Caco-2 (cell line): ENCODE results near the gene TAMALIN. TPM values are rescaled to one million over a fixed set of nuclear protein-coding genes. Genes with fewer than 3 reads are reported as not detected.

Experiments
- BruUV-seq: library from RNA; stranded (reverse); fragments of 400-500 nt; replicated peaks from 2 replicates; lab custom pipeline; 2021; lab: Mats Ljungman, UMichigan
- CTCF ChIA-PET: fragments of 300-600 bp; sonication (Branson Sonifier 250); formaldehyde crosslinking; loops from one replicate; lab custom pipeline; 2022; ENCODE audit warnings: antibody characterized with exemption; lab: Charles Lee
- POLR2A ChIA-PET: fragments of 300-600 bp; sonication (Branson Sonifier 250); formaldehyde crosslinking; loops from one replicate; lab custom pipeline; 2022; ENCODE audit warnings: antibody characterized with exemption; lab: Charles Lee
- DNase-seq, 2 experiments: peaks; one replicate each; pipeline versions ENCODE4 v3.0.0 to v3.0.0-alpha.2; 2020 to 2022
- H3K27me3 ChIP-seq: replicated peaks from 2 replicates; pipeline ENCODE4 v1.6.0; 2011; ENCODE audit warnings: low read length; ENCODE audit not compliant: control insufficient read depth, insufficient read depth
- H3K36me3 ChIP-seq: 2 replicates; pipeline ENCODE4 v1.5.1; 2011; ENCODE audit warnings: low read length; ENCODE audit not compliant: control insufficient read depth, insufficient read depth
- H3K4me1 ChIP-seq: fragments of 250-450 bp; sonication (Bioruptor Pico); 2 replicates; pipeline ENCODE4 v1.5.1; 2020; ENCODE audit warnings: mild to moderate bottlenecking
- H3K4me3 ChIP-seq: 2 replicates; pipeline ENCODE4 v1.5.1; 2011; ENCODE audit warnings: low read depth, mild to moderate bottlenecking, control low read depth, low read length
- H3K9me3 ChIP-seq: fragments of 250-450 bp; sonication (Bioruptor Pico); 2 replicates; pipeline ENCODE4 v1.5.1; 2020; ENCODE audit warnings: mild to moderate bottlenecking, moderate library complexity
- H3K27ac Mint-ChIP-seq: one replicate; pipeline ENCODE4 v1.8.0; 2022; ENCODE audit warnings: mixed read lengths; ENCODE audit not compliant: unreplicated experiment
- H3K27me3 Mint-ChIP-seq: one replicate; pipeline ENCODE4 v1.8.0; 2022; ENCODE audit warnings: mixed read lengths; ENCODE audit not compliant: insufficient read depth, unreplicated experiment
- H3K36me3 Mint-ChIP-seq: one replicate; pipeline ENCODE4 v1.8.0; 2022; ENCODE audit warnings: mild to moderate bottlenecking, mixed read lengths; ENCODE audit not compliant: insufficient read depth, unreplicated experiment
- H3K4me1 Mint-ChIP-seq: one replicate; pipeline ENCODE4 v1.8.0; 2022; ENCODE audit warnings: low read depth, mixed read lengths; ENCODE audit not compliant: unreplicated experiment
- H3K4me3 Mint-ChIP-seq: one replicate; pipeline ENCODE4 v1.8.0; 2022; ENCODE audit warnings: mild to moderate bottlenecking, moderate library complexity, mixed read lengths; ENCODE audit not compliant: unreplicated experiment
- H3K9me3 Mint-ChIP-seq: one replicate; pipeline ENCODE4 v1.8.0; 2022; ENCODE audit warnings: mixed read lengths; ENCODE audit not compliant: unreplicated experiment
- CTCF ChIP-seq, 2 experiments: fragments of 200-600 bp in 1 of 2; IDR thresholded peaks; 1 replicate in 1 of 2; 2 replicates in 1 of 2; pipeline versions ENCODE4 v1.5.1 to v1.8.0; 2011 to 2022; ENCODE audit warnings: antibody characterized with exemption in 1 of 2, control low read depth in 1 of 2, inconsistent platforms in 1 of 2, low read depth in 1 of 2, low read length in 1 of 2, mild to moderate bottlenecking in 1 of 2, moderate library complexity in 1 of 2; ENCODE audit not compliant: insufficient read depth in 1 of 2, severe bottlenecking in 1 of 2, unreplicated experiment in 1 of 2
- intact Hi-C: fragments of 100-400 bp; cut with micrococcal nuclease; formaldehyde crosslinking; loops from one replicate; pipeline ENCODE4 v1.10.0; 2022; ENCODE audit not compliant: unreplicated experiment
- total RNA-seq: library from RNA; stranded (reverse); gene quantifications from 2 replicates; pipeline ENCODE4 v1.2.3, GENCODE V29; 2022

TAMALIN gene
- total RNA-seq, 1 experiment from 2014 or later: 4.1 TPM

GRCh38 chr12:52026263-52026662 lies 19.5 kb downstream of the TAMALIN start:
- Mint-ChIP-seq H3K4me3 (peak overlapping the region; percentile 76), H3K9me3 (no peaks in the 10 kb centered on the region), H3K27me3 (no peaks in the 10 kb centered on the region), H3K4me1 (peaks cover 13% of the 10 kb centered on the region), H3K27ac (no peak overlapping the region), H3K36me3 (peaks cover 12% of the 10 kb centered on the region)
- no peaks in the 10 kb centered on the region for H3K27me3 ChIP-seq
- POLR2A ChIA-PET: interaction anchor here (0.9 to 1.7 kb wide), 3 partner anchors 25 to 61 kb away, joined by 3 to 26 read pairs (median 8); partner anchors contain the start of genes ATG101 and NR4A1
- H3K4me3 ChIP-seq: no peak overlapping the region
- CTCF ChIA-PET: interaction anchor here (0.9 to 4.4 kb wide), 26 partner anchors 10 to 140 kb away, joined by 3 to 102 read pairs (median 16); partner anchors contain the start of genes ACVR1B, ATG101, NR4A1 and TAMALIN
- no peaks in the 10 kb centered on the region for H3K36me3 ChIP-seq
- DNase-seq: no peak
- H3K9me3 ChIP-seq: no peaks in the 10 kb centered on the region
- TSS peak; percentile 33 for BruUV-seq
- H3K4me1 ChIP-seq: 0 out of 2 replicates have a peak, but pooled peaks cover 9% of the 10 kb centered on the region
- TF ChIP-seq CTCF (IDR thresholded peaks at IDR 0.05; ENCODE audit: insufficient read depth in 1 of 2, low read depth in 1 of 2, low read length in 1 of 2, severe bottlenecking in 1 of 2, unreplicated experiment in 1 of 2): no peak
- intact Hi-C loops: no loop called here

DNA sequence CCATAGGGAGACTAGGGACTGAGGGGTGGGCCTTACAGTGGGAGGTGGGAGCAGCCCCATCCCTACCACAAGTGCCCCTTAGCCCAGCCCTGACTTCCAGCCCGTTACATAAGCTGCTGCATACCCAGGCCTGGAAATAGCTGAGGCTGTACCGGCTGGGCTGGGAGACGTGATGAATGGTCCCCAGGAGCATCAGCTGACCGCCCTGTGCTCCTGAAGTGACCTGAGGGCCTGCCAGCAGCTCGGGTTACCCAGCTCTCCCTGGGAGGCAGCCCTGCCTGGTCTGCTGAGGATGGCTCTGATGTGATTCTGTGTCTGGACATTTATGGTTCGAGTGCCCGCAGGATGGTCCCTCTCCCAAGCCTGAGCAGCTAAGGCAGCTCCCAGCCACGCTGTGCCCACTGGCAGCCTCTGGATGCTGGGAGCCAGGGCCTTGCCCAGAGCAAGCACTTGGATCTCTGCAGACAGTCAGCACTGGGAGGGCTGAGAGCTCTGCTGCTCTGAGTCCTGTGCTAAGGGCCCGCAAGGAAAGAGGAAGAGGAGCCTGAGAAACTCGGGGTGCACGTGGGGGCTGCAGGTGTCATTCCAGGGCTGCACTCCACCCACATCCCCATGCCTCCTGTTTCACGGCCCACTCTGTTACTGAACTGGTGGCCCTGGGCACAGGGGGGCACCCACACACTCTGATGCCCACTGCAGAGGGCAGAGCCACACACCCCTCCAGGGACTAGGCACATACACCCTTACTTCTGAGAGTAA lies 20.5 kb downstream of the TAMALIN start:
- Mint-ChIP-seq H3K27ac (no peak overlapping the region), H3K4me1 (peaks cover 19% of the 10 kb centered on the region), H3K27me3 (no peaks in the 10 kb centered on the region), H3K36me3 (peaks cover 7% of the 10 kb centered on the region), H3K4me3 (no peak overlapping the region), H3K9me3 (no peaks in the 10 kb centered on the region)
- no peak for TF ChIP-seq CTCF (IDR thresholded peaks at IDR 0.05; ENCODE audit: insufficient read depth in 1 of 2, low read depth in 1 of 2, low read length in 1 of 2, severe bottlenecking in 1 of 2, unreplicated experiment in 1 of 2)
- intact Hi-C loops: no loop called here
- ChIA-PET CTCF (interaction anchor here (0.6 to 2.4 kb wide), 4 partner anchors 13 to 78 kb away, joined by 3 to 56 read pairs (median 4); partner anchors contain the start of gene NR4A1), POLR2A (interaction anchor here (0.5 kb wide), 1 partner anchor 53 kb away, joined by 4 read pairs; no protein-coding TSS in a partner anchor)
- peaks cover 11% of the 10 kb centered on the region; the same call in 1 of the 2 replicates for H3K4me1 ChIP-seq
- no peaks in the 10 kb centered on the region for H3K36me3 ChIP-seq
- H3K27me3 ChIP-seq: no peaks in the 10 kb centered on the region
- BruUV-seq: no TSS peak
- no peaks in the 10 kb centered on the region for H3K9me3 ChIP-seq
- H3K4me3 ChIP-seq: no peak overlapping the region
- DNase-seq: no peak

GRCh38 chr12:52029685-52030084 lies 22.9 kb downstream of the TAMALIN start:
- TF ChIP-seq CTCF (IDR thresholded peaks at IDR 0.05; ENCODE audit: insufficient read depth in 1 of 2, low read depth in 1 of 2, low read length in 1 of 2, severe bottlenecking in 1 of 2, unreplicated experiment in 1 of 2): no peak
- Mint-ChIP-seq H3K4me3 (no peak overlapping the region), H3K27me3 (no peaks in the 10 kb centered on the region), H3K4me1 (peaks cover 31% of the 10 kb centered on the region), H3K27ac (no peak overlapping the region), H3K9me3 (no peaks in the 10 kb centered on the region), H3K36me3 (peaks cover 7% of the 10 kb centered on the region)
- no peaks in the 10 kb centered on the region for H3K36me3 ChIP-seq
- POLR2A ChIA-PET: interaction anchor here (1.2 kb wide), 1 partner anchor 21 kb away, joined by 3 read pairs; the partner anchor contains the start of gene NR4A1
- BruUV-seq: no TSS peak
- no peak overlapping the region for H3K4me3 ChIP-seq
- H3K27me3 ChIP-seq: no peaks in the 10 kb centered on the region
- intact Hi-C loops: no loop called here
- no peak for DNase-seq
- H3K9me3 ChIP-seq: no peaks in the 10 kb centered on the region
- CTCF ChIA-PET: interaction anchor here (0.6 to 1.3 kb wide), 5 partner anchors 9 to 94 kb away, joined by 3 to 12 read pairs (median 6); partner anchors contain the start of genes ATG101 and NR4A1
- H3K4me1 ChIP-seq: peaks cover 17% of the 10 kb centered on the region
